GM21528 (cell line): ENCODE measurements around the gene BCAN.

ENCODE experiments used
- ATAC-seq: cut with Tn5 transposase; IDR thresholded peaks from one replicate; pipeline ENCODE4 v1.9.1; 2021; ENCODE audit warnings: mild to moderate bottlenecking, moderate library complexity; ENCODE audit not compliant: unreplicated experiment, low FRiP score

BCAN gene

DNA sequence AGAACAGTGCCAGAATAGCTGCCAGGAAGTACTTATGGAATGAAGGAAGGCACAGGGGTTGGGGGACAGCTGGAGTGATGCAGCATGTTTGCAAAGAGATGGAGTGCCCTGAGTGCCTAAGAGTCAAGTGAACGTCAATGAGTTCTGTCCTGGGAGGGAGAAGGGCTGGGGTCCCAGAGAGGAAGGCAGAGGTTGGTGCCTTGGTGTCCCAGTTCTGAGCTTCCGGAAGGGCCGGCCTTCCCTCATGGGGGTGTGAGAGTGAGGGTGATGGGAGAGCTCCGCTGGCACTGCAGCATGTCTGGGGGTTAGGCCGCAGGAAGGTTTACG lies 17.7 kb downstream of the BCAN start:
- ATAC-seq: no peak

DNA sequence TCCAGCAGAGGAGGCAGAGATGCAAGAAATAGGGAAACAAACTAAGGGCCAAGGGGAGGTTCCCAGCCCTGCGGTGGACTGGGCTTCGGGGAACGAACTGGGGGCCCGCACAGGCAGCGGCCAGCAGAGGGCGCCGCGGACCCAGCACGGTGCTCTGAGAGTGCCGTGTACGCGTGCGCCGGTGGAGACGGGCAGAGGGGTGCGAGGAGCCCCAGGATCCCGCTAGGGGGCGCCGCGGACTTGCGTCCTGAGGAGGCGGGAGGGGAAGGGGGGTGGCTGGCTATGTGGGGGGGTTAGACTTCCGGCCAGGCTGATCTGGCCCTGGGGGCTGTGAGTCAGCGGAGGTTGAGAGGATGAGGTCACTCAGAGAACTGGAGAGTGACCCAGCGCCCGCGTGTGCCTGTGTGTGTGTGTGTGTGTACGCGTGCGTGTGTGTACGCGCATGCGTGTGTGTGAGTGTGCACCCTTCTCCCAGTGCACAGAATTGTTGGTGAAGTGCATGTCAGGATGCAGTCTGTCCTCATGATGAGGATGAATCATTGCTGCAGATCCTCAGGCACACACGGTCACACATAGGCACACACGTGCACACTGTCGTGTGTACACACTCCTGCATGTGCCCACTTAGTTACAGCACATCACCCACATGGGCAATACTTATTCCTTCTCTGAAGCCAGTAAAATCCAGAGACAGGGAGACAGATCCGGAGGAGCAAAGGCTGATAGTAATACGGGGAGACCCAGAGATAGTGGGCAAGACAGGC lies 18.3 kb downstream of the BCAN start:
- ATAC-seq: peak; percentile 48

DNA sequence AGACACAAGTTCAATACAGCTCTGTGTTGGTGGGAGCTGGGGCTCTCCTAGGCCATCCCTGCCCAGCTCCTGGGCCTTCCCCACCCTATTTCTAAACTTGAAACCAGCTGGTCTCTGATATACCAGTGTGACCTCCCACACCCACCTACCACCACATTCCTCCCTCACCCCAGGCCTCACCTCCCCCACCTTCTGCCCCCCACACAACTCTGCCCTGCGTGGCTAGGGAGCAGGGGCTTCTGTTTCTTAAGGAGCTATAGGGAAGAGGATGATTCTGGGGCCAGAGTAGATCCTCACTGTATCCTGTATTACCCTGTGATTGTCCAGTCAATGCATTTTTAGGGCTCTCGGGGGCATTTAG lies 18.8 kb downstream of the BCAN start:
- ATAC-seq: no peak

DNA sequence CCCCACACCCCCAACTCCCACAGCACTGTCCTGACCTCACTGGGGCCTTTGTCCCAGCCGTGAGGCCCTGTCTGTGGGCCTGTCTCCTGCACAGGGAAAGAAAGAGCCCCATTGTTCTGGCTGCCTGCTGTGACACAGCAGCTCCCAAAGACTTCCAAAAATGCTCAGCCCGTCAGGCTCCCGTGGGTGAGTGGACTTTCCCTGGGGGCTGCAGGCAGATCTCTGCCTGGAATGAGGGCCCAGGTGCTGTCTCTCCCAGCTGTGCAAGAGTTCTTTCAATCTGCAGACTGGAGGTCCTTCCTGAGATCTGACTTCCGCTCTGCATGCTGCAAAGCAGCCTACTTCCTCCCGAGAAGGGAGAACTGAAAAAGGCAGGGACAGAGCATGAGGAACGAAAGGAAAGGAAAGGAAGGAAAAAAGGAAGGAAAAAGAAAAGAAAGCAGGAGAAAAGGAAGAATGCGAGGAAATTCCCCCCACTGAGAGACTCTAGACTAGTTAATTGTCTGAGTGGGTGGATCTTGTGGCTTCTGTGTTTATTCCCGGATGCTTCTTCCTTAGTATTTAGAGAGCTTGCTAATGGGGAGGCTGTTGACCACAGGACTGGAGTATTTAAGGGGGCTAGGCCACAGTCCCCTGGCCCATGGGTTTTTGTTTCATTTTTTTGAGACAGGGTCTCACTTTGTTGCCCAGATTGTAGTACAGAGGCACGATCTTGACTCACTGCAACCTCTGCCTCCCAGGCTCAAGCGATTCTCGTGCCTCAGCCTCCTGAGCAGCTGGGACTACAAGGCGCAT lies 20.3 kb downstream of the BCAN start:
- ATAC-seq: no peak

DNA sequence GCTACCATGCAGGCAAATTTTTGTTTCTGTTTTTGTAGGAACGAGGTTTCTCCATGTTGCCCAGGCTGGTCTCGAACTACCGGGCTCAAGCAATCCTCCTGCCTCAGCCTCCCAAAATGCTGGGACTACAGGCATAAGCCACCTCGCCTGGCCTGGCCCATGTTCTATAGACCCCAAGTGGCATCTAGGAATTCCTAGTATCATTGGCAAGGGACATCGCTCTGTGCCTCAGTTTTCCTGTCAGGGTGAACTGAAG lies 20.8 kb downstream of the BCAN start:
- no peak for ATAC-seq

DNA sequence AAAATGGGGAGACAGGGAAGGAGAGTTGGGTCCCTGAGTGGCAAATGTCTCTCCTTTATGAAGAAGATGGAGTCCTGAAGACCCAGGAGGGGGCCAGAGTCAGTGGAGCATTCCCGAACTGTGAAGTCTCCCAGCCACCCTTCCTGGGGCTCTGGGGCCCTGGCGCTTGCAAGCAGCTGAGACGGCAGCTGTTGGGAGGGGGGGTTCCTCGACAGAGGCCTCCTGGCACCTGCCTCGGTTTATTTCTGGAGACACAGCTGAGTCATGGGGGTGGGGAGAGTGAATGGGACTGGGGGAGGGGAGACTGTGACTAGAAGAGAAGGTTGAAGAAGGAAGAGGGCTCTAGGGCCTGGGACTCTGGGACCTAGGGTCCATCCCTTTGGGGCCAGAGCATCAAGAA lies 21.3 kb downstream of the BCAN start:
- ATAC-seq: no peak

DNA sequence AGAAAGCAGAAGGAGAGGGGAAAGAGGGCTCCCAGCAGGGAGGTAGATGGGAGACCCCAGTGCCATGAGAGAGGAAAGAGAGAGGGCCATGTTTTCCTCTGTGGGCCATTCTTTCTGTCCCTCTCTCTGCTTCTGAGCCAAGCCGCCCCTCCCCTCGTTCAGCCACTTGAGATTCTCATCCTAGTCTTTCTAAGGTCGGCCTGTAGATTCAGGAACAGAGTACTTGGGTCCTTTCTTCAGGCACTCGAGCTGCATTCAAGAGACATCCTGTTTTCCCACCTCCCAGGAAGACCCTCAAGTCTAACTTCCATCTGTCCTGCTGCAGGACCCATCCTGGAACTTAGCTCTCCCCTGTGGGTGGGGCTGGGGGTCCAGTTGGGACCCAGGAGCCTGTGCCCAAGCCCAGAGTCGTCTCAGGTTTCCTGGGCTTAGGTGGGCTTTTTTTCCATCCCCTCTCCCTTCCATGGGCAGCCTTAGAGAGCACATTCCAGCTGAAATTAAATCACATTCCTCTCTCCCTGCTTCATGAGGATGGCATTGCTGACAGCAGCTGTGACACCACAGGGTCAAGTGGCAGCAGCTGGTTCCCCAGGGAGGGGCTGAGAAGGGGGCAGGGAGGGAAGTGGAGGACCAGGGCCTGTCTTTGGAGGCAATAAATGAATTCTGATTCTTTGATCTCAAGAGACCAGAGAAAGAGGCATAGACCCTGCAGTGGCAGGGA lies 22.3 kb downstream of the BCAN start:
- no peak for ATAC-seq

DNA sequence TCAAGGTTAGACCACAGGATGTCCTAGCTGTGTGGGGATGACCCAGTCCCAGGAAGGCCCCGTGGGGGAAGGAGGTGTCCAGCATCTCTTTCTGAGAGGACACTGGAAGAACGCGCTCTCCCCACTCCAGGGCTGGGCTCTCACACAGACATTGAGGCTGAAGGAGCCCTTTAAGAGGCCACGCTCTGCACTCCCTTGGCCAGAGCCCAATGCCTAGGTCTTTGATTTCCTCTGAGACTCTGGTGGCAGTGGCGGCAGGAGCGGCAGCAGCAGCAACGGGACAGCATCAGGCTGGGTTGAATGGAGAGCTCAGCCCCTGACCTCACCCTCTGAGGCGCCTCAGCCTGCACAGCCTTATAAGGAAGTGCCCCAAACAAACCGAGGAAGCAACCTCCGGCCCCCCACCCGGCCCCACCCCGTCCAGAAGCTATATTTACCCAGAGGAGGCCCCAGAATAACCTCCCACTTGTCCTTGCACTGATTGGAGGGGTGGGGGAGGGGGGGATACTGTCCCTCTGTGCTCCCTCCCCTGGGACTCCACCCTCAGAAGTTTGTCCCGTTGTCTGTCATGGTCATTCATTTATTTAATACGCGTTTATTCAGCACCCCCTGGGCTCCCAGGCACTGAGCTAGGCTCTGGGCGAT lies 23.0 kb downstream of the BCAN start:
- ATAC-seq: no peak

DNA sequence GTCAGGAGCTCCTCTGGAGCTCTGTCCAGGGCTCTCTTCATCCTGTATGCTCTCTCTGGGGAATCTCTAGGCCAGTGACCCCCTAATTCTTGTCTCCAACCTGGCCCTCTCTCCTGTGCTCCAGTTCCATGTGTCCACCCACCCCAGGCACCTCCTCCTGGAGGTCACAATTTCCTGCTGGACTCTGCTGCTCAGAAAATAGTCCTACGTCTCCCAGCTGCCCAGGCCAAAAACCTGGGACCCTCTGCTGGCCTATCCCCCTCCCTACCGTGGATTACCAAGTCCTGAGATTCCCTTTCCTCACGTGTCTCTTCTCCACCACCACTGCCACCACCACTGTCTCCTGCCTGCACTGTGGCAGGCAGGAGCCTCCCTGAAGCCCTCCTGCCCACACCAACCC lies 23.6 kb downstream of the BCAN start:
- ATAC-seq: no peak

DNA sequence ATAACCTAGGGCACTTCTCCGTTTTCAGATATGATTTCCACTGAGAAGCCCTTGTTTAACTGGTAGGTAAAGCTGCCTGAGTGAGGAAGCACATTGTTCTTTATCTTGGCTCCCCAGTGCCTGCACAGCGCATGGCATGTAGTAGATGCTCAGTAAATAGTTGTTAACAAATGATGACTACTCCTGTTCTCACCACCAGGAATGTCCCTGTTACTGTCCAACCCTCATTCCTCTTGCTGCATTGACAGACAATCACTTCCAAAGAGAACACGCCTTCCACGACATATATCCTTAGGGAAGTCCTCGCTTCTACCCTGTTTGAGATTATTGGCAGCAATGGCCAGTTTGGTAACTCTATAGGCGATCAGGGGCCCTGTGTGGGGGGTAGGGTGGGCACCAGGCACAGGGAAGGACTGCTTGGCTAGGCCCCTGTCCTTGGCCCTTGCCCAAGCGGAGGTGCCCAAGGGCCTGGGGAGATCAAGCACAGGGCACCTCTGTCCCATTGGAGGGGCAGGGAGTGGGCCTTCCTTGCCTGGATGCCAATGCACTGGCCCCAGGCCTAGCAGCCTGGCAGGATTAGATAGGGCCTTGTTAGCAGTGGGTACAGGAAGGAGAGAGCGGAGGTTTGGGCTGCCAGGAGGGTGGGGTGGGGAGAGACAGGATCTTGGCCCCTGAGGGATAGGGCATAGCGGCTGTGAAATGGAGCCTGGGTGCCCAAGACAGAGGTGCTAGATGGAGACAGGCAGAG lies 25.1 kb downstream of the BCAN start:
- no peak for ATAC-seq

DNA sequence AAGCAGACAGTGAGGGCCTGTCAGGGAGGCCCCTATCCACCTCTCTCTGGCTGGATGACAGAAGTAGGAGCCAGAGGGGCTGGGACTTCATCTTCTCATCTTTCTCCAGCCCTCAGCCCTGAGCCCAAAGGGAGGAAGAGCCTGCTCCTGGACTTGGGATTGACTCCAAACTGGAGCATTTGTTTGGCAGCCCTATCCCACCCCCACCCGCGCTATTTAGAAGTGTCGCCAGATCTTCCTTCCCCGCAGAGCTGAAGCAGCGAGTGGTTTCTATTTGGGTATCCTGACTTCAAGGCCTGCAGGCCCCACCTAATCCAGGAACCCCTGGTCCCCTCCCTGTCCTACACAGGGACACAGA lies 25.7 kb downstream of the BCAN start:
- ATAC-seq: no peak

DNA sequence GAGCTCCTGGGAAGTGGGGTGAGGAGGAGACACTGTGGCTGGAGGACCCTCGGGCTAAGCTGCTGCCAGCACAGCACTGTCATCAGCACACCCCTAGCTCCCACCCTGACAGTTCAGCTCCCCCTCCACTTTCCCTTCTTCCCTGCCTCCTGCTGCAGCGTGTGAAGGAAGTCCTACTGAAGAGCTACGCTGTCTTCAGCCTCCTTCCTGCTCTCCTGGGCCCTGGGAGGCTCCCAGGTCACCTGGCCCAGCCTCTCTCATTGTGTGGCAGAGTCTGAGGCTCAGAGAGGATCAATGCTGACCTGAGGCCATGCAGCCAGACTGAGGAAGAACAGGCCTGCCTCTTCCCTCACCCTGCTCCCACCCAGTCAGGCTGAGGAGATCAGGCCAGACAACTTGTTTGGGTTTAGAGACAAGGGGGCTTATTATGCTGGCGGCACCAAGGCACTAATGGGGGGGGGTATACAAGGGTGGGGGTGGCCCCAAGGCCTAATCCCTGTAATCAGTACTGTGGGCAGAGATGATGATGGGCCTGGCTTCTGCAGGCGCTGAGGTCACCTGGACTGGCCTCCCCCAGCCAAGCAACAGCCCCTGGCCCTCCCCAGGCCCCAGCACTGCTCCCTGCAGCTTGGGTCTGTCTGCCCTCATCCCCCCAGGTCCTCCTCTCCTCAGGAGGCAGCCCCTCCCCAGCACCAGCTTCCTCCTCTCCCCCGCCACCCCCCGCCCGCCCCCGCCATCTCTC lies 26.2 kb downstream of the BCAN start:
- no peak for ATAC-seq

DNA sequence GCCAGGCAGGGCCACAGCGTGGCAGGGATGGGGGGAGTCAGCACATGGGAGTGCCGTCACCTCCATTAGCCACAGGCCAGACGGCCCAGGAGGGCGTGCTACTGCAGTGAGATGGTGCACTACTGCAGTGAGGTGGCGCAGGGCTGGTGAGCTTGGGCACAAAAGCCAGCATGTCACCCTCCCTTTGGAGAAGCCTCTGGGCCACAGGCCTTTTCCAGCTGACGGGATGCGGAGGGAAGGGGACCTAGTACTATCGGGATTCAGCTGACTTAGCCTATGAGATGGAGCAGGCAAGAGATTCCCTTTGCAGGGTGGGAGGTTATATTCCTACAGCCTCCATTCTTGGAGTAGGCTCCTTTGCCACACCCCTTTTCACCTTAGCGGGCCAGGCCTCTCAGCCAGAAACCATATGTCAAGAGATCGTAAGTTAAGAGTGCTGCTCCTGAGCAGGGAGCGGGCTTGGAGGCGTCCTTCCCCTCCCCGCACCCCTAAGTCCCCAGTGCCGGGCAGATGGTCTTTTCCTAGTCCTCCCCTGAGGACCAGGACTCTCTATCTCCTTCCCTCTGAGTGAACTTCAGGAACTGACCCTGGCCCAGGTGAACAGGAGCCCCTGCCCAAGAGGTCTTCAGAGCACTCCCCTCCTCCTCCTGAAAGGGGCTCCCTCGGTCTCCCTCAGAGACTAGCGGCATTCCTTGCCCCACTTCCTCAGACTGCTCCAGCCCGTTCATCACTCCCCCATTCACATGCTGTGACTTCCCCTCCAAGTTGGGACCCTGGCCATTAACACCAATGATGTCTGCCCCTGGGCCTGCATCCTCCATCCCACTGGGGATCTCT lies 27.1 kb downstream of the BCAN start:
- ATAC-seq: no peak

DNA sequence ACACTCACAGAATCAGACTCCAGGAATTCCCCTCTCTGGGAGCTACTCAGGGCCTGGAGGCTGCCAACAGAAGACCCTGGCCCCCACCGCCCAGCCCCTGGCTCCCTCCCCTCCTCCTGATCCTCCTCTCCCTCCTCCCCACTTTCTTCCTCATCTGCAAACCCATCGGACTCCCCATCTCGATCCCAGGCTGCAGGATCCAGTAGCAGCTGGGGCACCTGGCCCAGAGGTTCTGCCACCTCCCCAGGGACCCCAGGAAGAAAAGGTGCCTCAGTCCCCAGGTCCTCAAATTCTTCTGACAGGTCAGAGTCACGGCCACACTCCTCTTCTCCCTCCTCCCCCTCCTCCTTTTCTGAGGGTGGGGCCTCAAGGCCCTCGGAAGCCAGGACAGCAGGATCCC lies 27.9 kb downstream of the BCAN start:
- no peak for ATAC-seq

DNA sequence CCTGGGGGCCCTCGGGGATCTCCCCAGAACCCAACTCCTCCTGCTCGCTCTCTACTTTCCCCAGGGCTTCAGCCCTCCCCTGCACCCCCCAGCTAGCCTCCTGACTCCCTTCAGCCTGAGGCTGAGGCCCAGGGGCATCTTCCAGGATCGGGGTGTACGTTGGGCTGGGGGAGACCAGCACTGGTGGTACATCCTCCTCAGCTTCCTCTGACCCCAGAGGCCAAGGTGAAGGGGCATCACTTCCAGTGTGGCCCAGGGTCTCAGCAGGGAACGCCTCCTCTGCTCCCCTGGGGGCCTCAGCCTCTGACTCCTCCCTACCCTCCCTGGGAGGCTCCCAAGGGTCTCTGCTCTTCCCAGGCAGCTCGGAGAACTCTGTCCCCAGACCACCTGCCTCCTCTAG lies 28.4 kb downstream of the BCAN start:
- ATAC-seq: no peak

DNA sequence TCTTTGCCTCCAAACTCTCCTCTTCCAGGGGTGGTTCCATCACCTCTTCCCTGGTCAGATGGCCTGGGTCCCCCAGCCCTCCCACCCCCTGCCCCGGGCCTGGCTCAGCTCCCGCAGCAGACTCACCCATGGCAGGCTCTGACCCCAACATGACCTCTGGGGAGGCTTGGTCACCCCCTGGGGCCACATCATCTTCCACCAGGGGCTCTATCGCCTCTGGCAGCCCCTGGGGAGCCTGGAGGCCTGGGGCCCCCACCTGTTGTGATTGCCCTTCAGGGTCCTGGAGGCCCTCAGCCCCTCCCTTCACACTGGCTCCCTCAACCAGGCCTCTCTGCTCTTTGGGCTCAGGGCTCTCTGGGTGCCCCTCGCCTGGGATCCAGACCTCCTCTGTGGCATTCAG lies 28.9 kb downstream of the BCAN start:
- ATAC-seq: no peak

DNA sequence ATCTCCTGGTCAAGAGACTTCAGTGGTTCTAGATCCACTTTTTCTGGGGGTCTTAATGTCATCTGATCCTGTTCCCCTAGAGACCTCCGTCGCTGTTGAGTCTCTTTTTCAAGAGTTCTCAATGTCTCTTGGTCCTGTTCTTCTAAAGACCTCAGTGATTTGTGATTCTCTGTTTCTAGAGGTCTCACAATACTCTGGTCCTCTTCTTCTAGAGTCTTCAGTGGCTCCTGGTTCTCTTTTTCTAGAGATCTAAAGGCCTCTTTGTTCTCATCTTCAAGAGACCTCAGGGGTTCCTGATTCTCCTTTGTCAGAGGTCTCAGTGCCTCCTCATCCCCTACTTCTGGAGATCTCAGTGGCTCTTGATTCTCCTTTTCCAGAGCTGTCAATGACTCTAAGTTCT lies 29.9 kb downstream of the BCAN start:
- ATAC-seq: no peak

DNA sequence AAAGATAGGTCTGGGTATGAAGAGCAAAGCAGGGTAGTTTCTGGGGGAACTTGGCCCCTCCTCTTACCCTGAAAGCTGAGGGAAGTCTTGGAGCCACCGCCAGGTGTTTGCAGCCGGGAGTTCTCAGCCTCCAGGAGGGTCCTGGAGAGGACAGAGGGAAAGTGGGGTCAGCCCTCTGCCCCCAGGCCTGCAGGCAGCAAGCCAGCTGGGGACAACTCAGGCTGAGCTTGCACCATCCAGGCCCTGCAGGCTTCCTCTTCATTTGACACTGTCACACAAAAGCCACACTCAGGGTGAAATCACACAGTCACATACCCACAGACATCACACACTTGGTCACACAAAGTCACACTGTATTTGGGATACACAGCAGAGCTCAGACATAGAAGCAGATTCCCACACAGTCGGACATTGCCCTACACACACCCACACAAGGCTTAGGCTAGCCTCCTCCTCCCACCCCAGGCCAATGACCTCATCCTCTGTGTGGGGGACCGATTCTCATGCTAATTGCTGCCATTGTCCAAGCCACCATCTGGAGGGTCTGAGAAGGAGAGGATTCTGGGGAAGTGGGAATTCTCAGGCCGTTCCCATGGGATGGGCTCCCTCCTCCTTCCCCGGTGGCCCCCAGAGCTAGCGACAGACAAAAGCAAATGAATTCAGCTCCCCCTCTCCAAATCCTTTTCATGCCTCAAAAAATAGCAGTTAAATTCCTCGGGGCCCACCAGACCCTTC lies 31.6 kb downstream of the BCAN start:
- ATAC-seq: no peak
